Gastroesophageal sphincter (tissue), 4 donors: Measurements from ENCODE around the gene TMEM252. TPM values are rescaled to one million over a fixed set of nuclear protein-coding genes. Genes with fewer than 3 reads are reported as not detected.

Experiments
- ATAC-seq: fragments of 150-250 bp; one replicate; pipeline ENCODE4 v1.9.1; 2016; ENCODE audit warnings: mild to moderate bottlenecking, moderate library complexity
- H3K27ac ChIP-seq, 4 donors: fragments of 200-600 bp; sonication (generic) in 3 of 4; 1 replicate in 3 of 4; 2 replicates in 1 of 4; pipeline ENCODE4 v1.5.1; 2016 to 2019
- H3K27me3 ChIP-seq: fragments of 200-600 bp; sonication (generic); one replicate; pipeline ENCODE4 v1.5.1; 2019
- H3K36me3 ChIP-seq, 2 donors: fragments of 200-600 bp; sonication (generic); one replicate each; pipeline ENCODE4 v1.5.1; 2019; ENCODE audit warnings: control low read depth in 1 of 2
- H3K4me1 ChIP-seq, 3 donors: fragments of 200-600 bp; sonication (generic); 1 replicate in 2 of 3; 2 replicates in 1 of 3; pipeline ENCODE4 v1.5.1; 2016 to 2019; ENCODE audit warnings: control low read depth in 2 of 3
- H3K4me3 ChIP-seq, 2 donors: fragments of 200-600 bp; sonication (generic); one replicate each; pipeline ENCODE4 v1.5.1; 2019; ENCODE audit warnings: mild to moderate bottlenecking in 1 of 2, moderate library complexity in 1 of 2
- H3K9me3 ChIP-seq, 3 donors: fragments of 200-600 bp; sonication (generic); one replicate each; pipeline ENCODE4 v1.5.1; 2017 to 2019; ENCODE audit warnings: control low read depth in 2 of 3
- CTCF ChIP-seq, 4 experiments: fragments of 200-600 bp in 2 of 4; fragments of 450-650 bp in 2 of 4; sonication (generic) in 1 of 4; IDR thresholded peaks; one replicate each; pipeline ENCODE4 v1.5.1; 2017 to 2019; ENCODE audit warnings: antibody characterized with exemption in 4 of 4, mild to moderate bottlenecking in 2 of 4, moderate library complexity in 2 of 4
- EP300 ChIP-seq: sonication (generic); formaldehyde crosslinking; IDR thresholded peaks from one replicate; pipeline ENCODE4 v1.6.1; 2017; ENCODE audit warnings: antibody characterized with exemption, mild to moderate bottlenecking
- POLR2A ChIP-seq, 2 donors: fragments of 450-650 bp; IDR thresholded peaks; one replicate each; pipeline ENCODE4 v1.6.1; 2017; ENCODE audit warnings: antibody characterized with exemption in 2 of 2, mild to moderate bottlenecking in 2 of 2, moderate library complexity in 1 of 2
- POLR2AphosphoS5 ChIP-seq: sonication (generic); formaldehyde crosslinking; IDR thresholded peaks from one replicate; pipeline ENCODE4 v1.6.1; 2017; ENCODE audit warnings: antibody characterized with exemption
- WGBS, 2 donors: methylation state at CpG; one replicate each; pipeline ENCODE4 v1.1.5; 2018; ENCODE audit warnings: low coverage in 1 of 2; 5-methylcytosine and 5-hydroxymethylcytosine counted together
- total RNA-seq, 4 donors: library from RNA; depleted of rRNA; stranded (reverse); fragments of >200 nt; gene quantifications; one replicate each; pipeline ENCODE4 v1.1.0, GENCODE V29; 2016

TMEM252 gene
- total RNA-seq, 4 donors from 2014 or later, result 0.67 TPM; not detected in 3

- H3K4me1 ChIP-seq, result peaks cover 13 to 82% (median 14%) of the 10 kb centered on the region in 3 donors
- no peaks in the 10 kb centered on the region for H3K27me3 ChIP-seq
- TF ChIP-seq EP300, result no peak
- TF ChIP-seq CTCF (IDR thresholded peaks at IDR 0.05), result no peak
- peak; percentile 89 for TF ChIP-seq POLR2AphosphoS5
- no peak for TF ChIP-seq POLR2A (IDR thresholded peaks at IDR 0.05)
- ATAC-seq, result no peak
- H3K9me3 ChIP-seq, result no peaks in the 10 kb centered on the region
- H3K27ac ChIP-seq, result peak overlapping the region; percentile 1 to 90 (median 78)
- H3K4me3 ChIP-seq, result no peak overlapping the region
- peaks cover 0 to 40% of the 10 kb centered on the region in 2 donors for H3K36me3 ChIP-seq
- WGBS, 2 donors, result 9 to 23% methylated on average over 3 of the region's 3 CpGs
Measured at GRCh38 chr9:68533678-68534077, 7.0 kb downstream of the TMEM252 start.

- ATAC-seq, result no peak
- Histone ChIP-seq H3K27ac (peak overlapping the region; percentile 87 to 90 (median 90)), H3K4me3 (no peak overlapping the region), H3K27me3 (no peaks in the 10 kb centered on the region), H3K9me3 (no peaks in the 10 kb centered on the region), H3K36me3 (peaks cover 0 to 49% of the 10 kb centered on the region in 2 donors), H3K4me1 (peaks cover 7 to 76% (median 9%) of the 10 kb centered on the region in 3 donors)
- TF ChIP-seq POLR2A (IDR thresholded peaks at IDR 0.05) (no peak), CTCF (IDR thresholded peaks at IDR 0.05) (no peak), POLR2AphosphoS5 (no peak), EP300 (no peak)
- WGBS, 2 donors, result 72 to 75% methylated on average over 2 to 3 of the region's 4 CpGs
Measured at GRCh38 chr9:68532131-68532530, 8.6 kb downstream of the TMEM252 start.

GRCh38 chr9:68530618-68531017 is 10.1 kb downstream of the TMEM252 start:
- H3K36me3 ChIP-seq, result peaks cover 0 to 50% of the 10 kb centered on the region in 2 donors
- H3K27ac ChIP-seq, result peak overlapping the region; percentile 87 to 90 (median 90)
- peak; percentile 91 for ATAC-seq
- WGBS, 2 donors, result 21% methylated on average over 7 of the region's 7 CpGs
- no peak overlapping the region for H3K4me3 ChIP-seq
- TF ChIP-seq CTCF (IDR thresholded peaks at IDR 0.05) (peak in 3 of 4 experiments; percentile 0 to 49 (median 18)), POLR2A (IDR thresholded peaks at IDR 0.05) (no peak), EP300 (no peak), POLR2AphosphoS5 (peak; percentile 95)
- H3K27me3 ChIP-seq, result no peaks in the 10 kb centered on the region
- H3K4me1 ChIP-seq, result peaks cover 7 to 68% (median 9%) of the 10 kb centered on the region in 3 donors
- no peaks in the 10 kb centered on the region for H3K9me3 ChIP-seq

- ATAC-seq, result no peak
- TF ChIP-seq EP300, result no peak
- TF ChIP-seq POLR2A (IDR thresholded peaks at IDR 0.05), result no peak
- TF ChIP-seq POLR2AphosphoS5, result no peak
- no peak for TF ChIP-seq CTCF (IDR thresholded peaks at IDR 0.05)
Measured at GRCh38 chr9:68523367-68523936, 17.2 kb downstream of the TMEM252 start.

GRCh38 chr9:68522954-68523353 is 17.7 kb downstream of the TMEM252 start:
- Histone ChIP-seq H3K36me3 (peaks cover 0 to 46% of the 10 kb centered on the region in 2 donors), H3K4me1 (peaks cover 0 to 14% (median 0%) of the 10 kb centered on the region in 3 donors), H3K4me3 (no peak overlapping the region), H3K27ac (peak overlapping the region in 3 of 4 donors; percentile 41 to 87 (median 65)), H3K9me3 (peaks cover 0 to 7% (median 0%) of the 10 kb centered on the region in 3 donors), H3K27me3 (no peaks in the 10 kb centered on the region)
- 88 to 90% methylated on average over 3 of the region's 3 CpGs for WGBS, 2 donors
- no peak for ATAC-seq
- TF ChIP-seq EP300 (no peak), CTCF (IDR thresholded peaks at IDR 0.05) (no peak)

More at GRCh38 chr9:68523367-68523936, 17.2 kb downstream of the TMEM252 start:
- Histone ChIP-seq H3K9me3 (peaks cover 0 to 2% (median 0%) of the 10 kb centered on the region in 3 donors), H3K4me3 (no peak overlapping the region), H3K4me1 (peaks cover 0 to 18% (median 0%) of the 10 kb centered on the region in 3 donors), H3K36me3 (peaks cover 0 to 43% of the 10 kb centered on the region in 2 donors), H3K27me3 (no peaks in the 10 kb centered on the region), H3K27ac (peak overlapping the region; percentile 14 to 87 (median 53))
- 76 to 88% methylated on average over 3 to 4 of the region's 4 CpGs for WGBS, 2 donors
